Measurements from ENCODE around the gene FBXW5. TPM values are rescaled to one million over a fixed set of nuclear protein-coding genes. Genes with fewer than 3 reads are reported as not detected.

Gene FBXW5, protein sequence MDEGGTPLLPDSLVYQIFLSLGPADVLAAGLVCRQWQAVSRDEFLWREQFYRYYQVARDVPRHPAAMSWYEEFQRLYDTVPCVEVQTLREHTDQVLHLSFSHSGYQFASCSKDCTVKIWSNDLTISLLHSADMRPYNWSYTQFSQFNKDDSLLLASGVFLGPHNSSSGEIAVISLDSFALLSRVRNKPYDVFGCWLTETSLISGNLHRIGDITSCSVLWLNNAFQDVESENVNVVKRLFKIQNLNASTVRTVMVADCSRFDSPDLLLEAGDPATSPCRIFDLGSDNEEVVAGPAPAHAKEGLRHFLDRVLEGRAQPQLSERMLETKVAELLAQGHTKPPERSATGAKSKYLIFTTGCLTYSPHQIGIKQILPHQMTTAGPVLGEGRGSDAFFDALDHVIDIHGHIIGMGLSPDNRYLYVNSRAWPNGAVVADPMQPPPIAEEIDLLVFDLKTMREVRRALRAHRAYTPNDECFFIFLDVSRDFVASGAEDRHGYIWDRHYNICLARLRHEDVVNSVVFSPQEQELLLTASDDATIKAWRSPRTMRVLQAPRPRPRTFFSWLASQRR
- 100 to 1,000 TPM in 4 of 5 donors, 10 to 100 TPM in 1; 47.7 to 435 (median 174) TPM for total RNA-seq
- 100 to 1,000 TPM in 2 of 3 donors, 10 to 100 TPM in 1; 91.0 to 109 (median 102) TPM for polyA plus RNA-seq
- long read RNA-seq, donor 1, partial matches to known transcripts = 0 of 6 reads
- long read RNA-seq, donor 1, other reads (novel, unspliced or antisense) = 0 of 6 reads
- long read RNA-seq, donor 2, transcript FBXW5-201 (9 exons, 2,274 nt) = major isoform, 8 of 9 reads
- long read RNA-seq, donor 2, partial matches to known transcripts = 0 of 9 reads
- long read RNA-seq, donor 2, other reads (novel, unspliced or antisense) = 0 of 9 reads
- long read RNA-seq, donor 3, transcript FBXW5-201 (9 exons, 2,274 nt) = major isoform, 5 of 5 reads
- long read RNA-seq, donor 3, partial matches to known transcripts = 0 of 5 reads
- long read RNA-seq, donor 3, other reads (novel, unspliced or antisense) = 0 of 5 reads
- long read RNA-seq, donor 4 = 0 reads
- long read RNA-seq, donor 5, transcript FBXW5-201 (9 exons, 2,274 nt) = major isoform, 7 of 7 reads
- long read RNA-seq, donor 5, partial matches to known transcripts = 0 of 7 reads
- long read RNA-seq, donor 5, other reads (novel, unspliced or antisense) = 0 of 7 reads
- long read RNA-seq, donor 6, transcript FBXW5-201 (9 exons, 2,274 nt) = major isoform, 24 of 33 reads
- long read RNA-seq, donor 6, partial matches to known transcripts = 8 of 33 reads
- long read RNA-seq, donor 6, other reads (novel, unspliced or antisense) = 0 of 33 reads
- long read RNA-seq, donor 7, transcript FBXW5-201 (9 exons, 2,274 nt) = major isoform, 11 of 18 reads
- long read RNA-seq, donor 7, partial matches to known transcripts = 7 of 18 reads
- long read RNA-seq, donor 7, other reads (novel, unspliced or antisense) = 0 of 18 reads
- long read RNA-seq, donor 8, partial matches to known transcripts = 0 of 2 reads
- long read RNA-seq, donor 8, other reads (novel, unspliced or antisense) = 0 of 2 reads
- long read RNA-seq, donor 9, partial matches to known transcripts = 0 of 1 reads
- long read RNA-seq, donor 9, other reads (novel, unspliced or antisense) = 0 of 1 reads
- long read RNA-seq, donor 10, transcript FBXW5-201 (9 exons, 2,274 nt) = major isoform, 5 of 5 reads
- long read RNA-seq, donor 10, partial matches to known transcripts = 0 of 5 reads
- long read RNA-seq, donor 10, other reads (novel, unspliced or antisense) = 0 of 5 reads

DNA sequence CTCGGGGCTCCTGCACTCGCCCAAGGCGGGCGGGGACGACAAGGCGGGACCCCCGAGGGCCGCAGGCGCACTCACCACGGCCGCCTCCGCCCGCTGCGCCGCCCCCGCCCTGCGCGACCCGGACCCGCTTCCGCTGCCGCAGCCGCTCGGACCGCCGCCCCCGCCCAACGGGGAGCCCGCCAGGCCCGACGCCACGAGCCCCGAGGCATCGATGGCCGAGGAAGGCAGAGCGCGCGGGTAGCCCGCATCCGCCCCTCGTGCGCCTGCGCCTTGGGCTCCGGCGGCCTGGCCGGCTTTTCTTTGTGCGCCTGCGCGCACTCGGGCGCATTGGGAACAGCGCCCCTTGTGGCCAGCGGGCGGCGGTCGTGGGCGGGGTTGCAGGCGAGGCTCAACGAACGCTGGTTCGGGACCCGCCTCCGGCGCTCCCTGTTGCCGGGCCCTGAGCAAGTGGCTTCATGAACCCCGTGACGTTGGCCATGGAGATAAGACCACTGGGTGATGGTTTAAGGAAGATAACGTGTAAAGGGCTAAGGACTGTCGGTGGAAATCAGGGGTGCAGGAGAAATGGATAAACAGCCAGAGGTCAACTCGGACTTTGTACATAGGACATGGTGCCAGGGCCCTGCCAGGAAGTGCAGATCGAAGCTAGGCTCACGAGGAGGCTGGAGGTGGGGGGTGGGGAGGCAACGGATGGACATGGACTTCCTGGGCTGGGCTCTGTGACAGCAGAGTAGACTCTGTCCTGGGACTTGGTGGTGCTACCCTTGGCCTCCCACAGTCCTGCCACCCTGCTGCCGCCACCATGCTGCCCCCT, at the start of gene FBXW5, which contains the start of gene C8G:
FBXW5 (minus strand) TSS at position 220 of the 814 bp plus-strand sequence. CDS start 655 bp downstream, outside the sequence.
C8G (plus strand) TSS at position 725 of the 814 bp plus-strand sequence; CDS start at position 803, 78 bp downstream.
- Histone ChIP-seq H3K4me3 (peak within 1 kb of the TSS; percentile 84 to 99 (median 91)), H3K36me3 (peaks cover 33 to 35% (median 35%) of the 10 kb centered on the region in 4 donors), H3K4me1 (peaks cover 35 to 58% (median 56%) of the 10 kb centered on the region in 4 donors), H3K27me3 (no peaks in the 10 kb centered on the region), H3K27ac (peak within 1 kb of the TSS; percentile 80 to 96 (median 87)), H3K9me3 (no peaks in the 10 kb centered on the region)
- TF ChIP-seq POLR2A (IDR thresholded peaks at IDR 0.05) = no peak
- no peak for TF ChIP-seq EP300 (IDR thresholded peaks at IDR 0.05)
- TF ChIP-seq, protein P1, sequence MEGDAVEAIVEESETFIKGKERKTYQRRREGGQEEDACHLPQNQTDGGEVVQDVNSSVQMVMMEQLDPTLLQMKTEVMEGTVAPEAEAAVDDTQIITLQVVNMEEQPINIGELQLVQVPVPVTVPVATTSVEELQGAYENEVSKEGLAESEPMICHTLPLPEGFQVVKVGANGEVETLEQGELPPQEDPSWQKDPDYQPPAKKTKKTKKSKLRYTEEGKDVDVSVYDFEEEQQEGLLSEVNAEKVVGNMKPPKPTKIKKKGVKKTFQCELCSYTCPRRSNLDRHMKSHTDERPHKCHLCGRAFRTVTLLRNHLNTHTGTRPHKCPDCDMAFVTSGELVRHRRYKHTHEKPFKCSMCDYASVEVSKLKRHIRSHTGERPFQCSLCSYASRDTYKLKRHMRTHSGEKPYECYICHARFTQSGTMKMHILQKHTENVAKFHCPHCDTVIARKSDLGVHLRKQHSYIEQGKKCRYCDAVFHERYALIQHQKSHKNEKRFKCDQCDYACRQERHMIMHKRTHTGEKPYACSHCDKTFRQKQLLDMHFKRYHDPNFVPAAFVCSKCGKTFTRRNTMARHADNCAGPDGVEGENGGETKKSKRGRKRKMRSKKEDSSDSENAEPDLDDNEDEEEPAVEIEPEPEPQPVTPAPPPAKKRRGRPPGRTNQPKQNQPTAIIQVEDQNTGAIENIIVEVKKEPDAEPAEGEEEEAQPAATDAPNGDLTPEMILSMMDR (IDR thresholded peaks at IDR 0.05) = peak in 6 of 7 experiments; percentile 86 to 100 (median 96)
- TF ChIP-seq POLR2AphosphoS5 (IDR thresholded peaks at IDR 0.05) = peak; percentile 68 to 87 (median 78)
- 3 to 19% (median 5%) methylated on average over 15 to 72 of the region's 74 CpGs for WGBS, 5 donors
- intact Hi-C loops (cut with DNase I; ENCODE audit: low total_unique reads) = loop anchor here (10.0 kb wide), 1 partner anchor 90 kb away; the partner anchor contains the start of gene MAMDC4
- DNase-seq = peak; percentile 95 to 98

DNA sequence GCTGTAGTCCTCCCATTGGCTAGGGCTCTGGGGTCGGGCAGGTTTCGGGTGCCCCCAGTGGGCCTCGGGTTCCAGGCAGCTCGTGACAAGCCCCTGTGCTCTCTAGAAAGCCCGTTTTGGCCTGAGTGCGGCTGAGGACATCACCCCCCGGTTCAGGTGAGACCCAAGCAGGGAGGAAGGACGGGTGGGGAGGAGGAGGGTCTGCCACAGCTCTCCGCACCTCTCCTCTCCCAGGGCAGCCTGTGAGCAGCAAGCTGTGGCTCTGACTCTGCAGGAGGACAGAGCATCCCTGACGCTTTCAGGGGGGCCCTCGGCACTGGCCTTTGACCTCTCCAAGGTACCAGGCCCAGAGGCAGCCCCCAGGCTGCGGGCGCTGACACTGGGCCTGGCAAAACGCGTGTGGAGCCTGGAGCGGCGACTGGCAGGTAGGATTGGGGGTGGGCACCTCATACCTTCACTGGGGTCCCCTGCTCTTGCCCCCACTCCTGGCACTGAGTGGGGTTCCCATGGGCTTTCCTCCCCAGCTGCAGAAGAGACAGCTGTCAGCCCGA, 48.4 kb upstream of the FBXW5 start:
- H3K9me3 ChIP-seq = no peaks in the 10 kb centered on the region
- WGBS, 5 donors = 14 to 55% (median 37%) methylated on average over 4 to 18 of the region's 18 CpGs
- H3K27me3 ChIP-seq = peaks cover 0 to 40% (median 0%) of the 10 kb centered on the region in 3 donors
- TF ChIP-seq POLR2A (IDR thresholded peaks at IDR 0.05) (no peak), POLR2AphosphoS5 (IDR thresholded peaks at IDR 0.05) (no peak), EP300 (IDR thresholded peaks at IDR 0.05) (no peak)
- TF ChIP-seq, protein P1 (IDR thresholded peaks at IDR 0.05) = no peak
- peaks cover 0 to 15% (median 11%) of the 10 kb centered on the region in 4 donors for H3K36me3 ChIP-seq
- peak overlapping the region; percentile 67 to 84 (median 73) for H3K4me3 ChIP-seq
- H3K27ac ChIP-seq = peak overlapping the region; percentile 79 to 94 (median 92)
- intact Hi-C loops (cut with DNase I; ENCODE audit: low total_unique reads) = no loop called here
- DNase-seq = no peak
- H3K4me1 ChIP-seq = peaks cover 44 to 60% (median 55%) of the 10 kb centered on the region in 4 donors

All from stomach (tissue), 19 donors.